T-helper 1 cell (primary cell): ENCODE measurements around the gene SMAD2.
A peak's percentile ranks its signal among the peaks of the same experiment; 100 is the strongest.

ENCODE experiments used
- DNase-seq, 5 donors: peaks; one replicate each; pipeline ENCODE4 v3.0.0-alpha.2; 2012 to 2020

Gene SMAD2

DNA sequence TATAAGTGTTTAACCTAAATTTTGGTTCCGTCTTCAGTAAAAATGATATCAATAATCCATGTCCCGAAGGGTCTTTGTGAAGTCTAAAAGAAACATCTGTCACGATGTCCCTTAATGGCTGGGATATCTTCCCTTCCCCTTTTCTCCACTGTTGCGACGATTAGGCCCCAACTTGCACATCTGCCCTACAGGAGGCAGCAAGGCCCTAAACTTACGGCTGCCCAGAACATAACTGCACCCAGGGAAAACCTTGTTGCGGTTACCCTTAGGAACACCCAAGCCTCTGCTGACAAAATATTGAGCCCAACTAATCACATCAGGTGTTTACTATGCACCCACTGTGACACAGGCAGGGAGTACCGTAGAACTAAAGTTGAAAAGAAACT, 1.3 kb upstream of the SMAD2 start:
- peak in 2 of 5 donors; percentile 17 to 19 for DNase-seq

DNA sequence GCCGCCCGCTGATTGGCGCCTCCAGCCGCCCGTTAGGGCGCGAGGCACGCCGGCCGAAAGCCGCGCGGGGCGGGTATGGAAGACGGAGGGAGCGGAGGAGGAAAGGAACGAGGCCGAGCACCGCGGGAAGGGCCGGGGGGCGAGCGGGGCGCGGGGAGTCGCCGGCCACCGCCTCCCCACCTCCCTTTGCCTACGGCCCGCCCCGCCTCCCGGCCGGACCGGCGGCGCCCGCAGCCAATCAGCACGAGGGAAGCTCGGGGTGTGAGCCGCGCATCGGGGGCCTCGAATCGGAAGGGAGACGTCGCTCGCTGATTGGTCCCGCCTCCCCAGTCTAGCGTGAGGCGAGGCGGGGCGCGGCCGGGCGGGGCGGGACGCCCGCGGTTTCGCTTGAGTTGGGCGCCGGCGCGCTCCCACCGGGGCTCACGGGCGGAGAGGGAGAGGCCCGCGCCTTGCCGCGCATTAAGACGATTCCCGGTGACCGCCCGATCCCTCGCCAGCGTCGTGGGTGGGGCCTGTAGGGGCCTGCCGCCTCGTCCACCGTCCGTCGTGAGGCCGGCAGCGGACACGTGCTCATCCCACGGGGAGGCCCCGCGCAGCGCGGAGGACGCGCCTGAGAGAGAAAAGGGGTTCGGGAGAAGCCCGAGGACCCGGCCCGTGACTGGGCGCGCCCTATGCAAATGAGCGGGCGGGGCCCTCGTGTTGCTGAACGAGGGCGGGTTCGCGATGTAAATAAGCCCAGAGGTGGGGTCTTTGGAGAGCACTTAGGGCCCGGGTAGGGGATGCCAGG, 665 bp upstream of the SMAD2 start:
- peak; percentile 90 to 96 (median 93) for DNase-seq

DNA sequence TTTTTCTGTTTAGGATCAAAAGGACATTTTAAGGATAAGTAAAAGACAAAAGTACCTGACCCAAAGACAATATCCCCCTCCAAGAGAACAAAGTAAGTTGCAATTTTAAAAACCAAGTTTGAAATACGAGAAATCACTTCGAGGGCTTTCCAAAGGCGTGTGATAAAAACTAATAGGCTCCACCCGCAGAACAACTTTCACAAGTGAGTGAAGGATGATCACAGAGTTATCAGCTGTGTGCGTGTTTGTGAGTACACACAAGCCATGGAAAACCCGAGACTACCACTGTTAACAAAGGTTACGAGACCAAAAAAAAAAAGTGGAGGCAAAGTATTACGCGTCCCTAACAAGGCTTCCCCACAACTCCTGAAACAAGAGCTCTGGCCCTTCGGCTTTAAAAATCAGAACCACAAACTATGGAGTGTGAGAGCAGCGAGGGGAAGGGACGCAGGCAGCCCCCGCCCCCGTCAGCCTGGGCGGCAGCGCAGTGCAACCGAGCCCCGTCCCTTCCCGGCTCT, 719 bp downstream of the SMAD2 start:
- DNase-seq, result no peak

DNA sequence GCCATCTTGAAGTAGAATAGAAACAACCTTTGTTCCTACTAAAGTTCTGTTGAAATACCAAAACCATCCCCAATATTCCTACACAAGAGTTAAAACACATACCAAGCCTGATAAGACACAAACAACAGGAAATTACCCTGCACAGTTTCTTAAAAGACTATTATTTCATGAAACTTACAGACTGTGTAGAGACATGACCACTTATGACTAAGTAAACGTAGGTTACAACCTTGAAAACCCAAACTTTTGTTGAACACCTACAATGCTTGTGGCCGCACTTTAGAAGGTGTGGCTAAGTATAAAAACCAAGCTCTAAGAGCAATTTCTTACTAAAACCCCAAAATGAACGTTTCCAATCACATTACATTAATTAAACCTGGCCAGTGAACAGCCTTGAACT, 2.0 kb downstream of the SMAD2 start:
- DNase-seq, result peak in 1 of 5 donors; percentile 38

DNA sequence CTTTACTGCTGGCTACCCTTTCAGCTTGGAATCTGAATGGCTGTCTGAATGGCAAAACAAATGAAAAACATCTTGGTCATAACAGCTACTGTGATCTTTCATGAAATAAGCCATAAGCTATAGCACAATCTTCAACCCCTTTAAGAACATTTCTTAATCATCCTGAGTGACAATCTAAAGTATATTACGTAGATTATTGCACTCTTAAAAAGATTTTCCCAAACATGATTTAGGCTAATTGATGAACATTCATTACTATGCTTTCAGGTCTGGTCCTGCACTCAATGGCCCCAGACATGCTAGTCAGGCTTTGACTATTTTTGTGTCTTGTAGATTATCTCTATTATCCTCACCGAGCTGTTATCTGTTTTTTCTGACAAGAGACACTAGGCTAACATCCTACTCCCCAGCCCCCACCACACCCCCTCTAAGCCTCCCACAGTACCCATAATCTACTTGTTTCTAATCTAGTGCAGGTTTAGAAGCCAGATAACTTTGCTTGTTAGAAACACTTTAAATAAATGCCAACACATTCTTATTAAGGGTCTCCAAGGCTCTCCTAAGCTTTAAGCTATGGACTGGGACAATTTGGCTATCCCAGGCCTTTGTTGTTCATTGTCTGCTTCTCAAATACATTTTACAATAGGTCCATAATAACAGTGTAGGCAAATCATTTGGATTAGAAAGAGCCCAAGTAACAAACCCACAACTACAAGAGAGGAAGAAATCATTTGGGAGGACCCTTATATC, 4.2 kb downstream of the SMAD2 start:
- DNase-seq, result no peak

DNA sequence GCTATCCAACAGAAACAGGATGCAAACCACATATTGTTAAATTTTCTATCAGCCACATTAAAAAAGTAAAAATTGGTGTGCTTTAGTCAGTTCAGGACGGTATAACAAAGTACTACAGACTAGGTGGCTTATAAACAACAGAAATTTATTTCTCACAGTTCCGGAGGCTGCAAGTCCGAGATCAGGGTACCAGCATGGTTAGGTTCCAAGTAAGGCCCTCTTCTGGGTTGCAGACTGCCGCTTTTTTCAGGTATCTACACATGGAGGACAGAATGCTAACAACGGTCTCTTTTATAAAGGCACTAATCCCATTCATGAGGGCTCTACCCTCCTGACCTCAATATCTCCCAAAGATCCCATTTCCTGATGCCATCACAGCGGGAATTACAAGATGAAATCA, 10.5 kb downstream of the SMAD2 start:
- DNase-seq, result no peak

DNA sequence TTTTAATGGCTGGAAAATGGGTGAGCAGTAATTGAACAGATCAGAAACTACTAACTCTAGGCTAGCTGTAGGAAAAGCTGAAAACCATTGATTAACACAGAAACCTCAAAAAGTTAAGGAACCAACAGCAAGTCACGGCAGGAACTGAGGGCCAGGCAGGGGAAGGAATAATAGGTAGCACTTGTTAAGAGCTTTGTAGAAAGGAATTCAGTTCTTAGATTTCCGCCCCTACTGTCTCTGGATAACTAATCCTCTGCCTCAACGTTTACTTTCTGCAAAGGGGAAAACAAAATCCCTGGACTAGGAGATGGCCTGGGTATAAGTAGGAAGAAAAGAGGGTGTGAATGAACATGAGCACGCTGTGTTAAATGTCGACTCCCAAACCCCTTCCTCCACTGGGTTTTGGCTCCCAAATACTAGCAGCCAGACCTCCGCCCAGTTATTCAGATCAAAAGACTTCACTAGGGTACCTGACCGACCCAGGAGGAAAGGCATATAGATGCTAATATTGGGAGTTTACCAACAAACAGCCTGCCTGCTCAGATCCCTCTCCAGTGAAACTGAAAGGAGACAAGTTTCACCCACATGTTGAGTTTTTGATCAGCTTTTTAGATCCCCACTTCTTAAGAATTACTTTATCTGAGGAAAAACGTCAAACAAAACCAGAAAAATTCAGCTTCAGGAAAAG, 12.4 kb downstream of the SMAD2 start:
- DNase-seq, result peak in 1 of 5 donors; percentile 25

DNA sequence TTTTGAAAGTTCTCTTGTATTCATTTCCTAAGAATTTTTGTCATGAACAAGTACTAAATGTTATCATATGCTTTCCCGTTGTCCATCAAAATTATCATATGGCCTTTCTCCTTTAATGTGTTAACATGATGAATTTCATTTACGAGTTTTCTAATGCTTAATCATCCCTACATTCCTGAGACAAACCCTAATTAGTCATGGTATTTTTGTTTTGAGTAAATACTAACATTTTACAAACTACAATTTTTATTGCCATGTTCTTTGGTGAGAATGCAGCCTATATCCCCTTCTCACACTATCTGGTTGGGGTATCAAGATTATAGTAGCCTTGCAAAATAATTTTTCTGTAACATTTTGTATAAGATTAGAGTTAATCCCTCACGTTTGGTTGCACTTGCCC, 14.5 kb downstream of the SMAD2 start:
- no peak for DNase-seq

DNA sequence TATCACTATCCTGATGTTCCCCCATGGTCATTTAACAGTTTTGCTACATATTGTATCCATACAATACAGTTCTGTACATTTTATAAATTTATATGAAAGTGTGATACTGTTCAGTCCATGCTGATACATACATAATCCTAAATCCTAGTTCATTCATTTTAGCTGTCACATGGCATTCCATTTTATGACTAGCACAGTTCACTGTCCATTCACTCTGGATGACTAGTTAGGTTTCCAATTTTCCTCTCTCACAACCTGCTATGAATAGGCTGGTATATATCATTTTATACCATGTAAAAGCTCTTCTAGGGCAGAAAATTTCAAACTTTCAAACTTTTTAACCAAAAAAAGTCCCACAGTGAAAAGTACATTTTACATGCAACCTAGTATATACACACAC, 15.2 kb downstream of the SMAD2 start:
- no peak for DNase-seq

DNA sequence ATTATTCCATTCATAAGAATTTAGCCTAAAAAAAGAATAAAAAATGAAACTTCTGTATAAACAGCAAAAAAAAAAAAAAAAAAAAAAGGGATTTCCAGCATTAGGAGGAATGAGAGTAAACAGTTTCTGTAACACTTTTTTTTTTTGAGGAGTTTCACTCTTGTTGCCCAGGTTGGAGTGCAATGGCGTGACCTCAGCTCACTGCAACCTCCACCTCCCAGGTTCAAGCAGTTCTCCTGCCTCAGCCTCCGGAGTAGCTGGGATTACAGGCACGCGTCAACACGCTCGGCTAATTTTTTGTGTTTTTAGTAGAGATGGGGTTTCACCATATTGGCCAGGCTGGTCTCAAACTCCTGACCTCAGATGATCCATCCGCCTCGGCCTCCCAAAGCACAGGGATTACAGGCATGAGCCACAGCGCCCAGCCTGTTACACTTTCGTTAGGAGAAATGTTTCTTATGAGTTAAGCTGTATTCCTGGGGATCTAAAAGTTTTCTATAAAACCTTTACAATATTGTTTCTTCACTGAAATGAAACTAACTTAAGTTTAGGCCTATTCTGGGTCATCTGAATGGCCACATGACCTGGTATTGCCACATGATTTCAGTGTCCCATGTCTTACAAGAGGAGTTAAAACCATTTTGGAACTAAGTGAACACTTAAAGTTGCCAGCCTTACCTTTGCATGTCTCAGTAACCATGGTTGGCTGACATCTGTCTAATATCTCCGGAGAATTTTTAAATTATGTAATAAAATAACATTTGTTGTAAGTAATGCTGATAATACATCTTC, 17.5 kb downstream of the SMAD2 start:
- DNase-seq, result no peak

DNA sequence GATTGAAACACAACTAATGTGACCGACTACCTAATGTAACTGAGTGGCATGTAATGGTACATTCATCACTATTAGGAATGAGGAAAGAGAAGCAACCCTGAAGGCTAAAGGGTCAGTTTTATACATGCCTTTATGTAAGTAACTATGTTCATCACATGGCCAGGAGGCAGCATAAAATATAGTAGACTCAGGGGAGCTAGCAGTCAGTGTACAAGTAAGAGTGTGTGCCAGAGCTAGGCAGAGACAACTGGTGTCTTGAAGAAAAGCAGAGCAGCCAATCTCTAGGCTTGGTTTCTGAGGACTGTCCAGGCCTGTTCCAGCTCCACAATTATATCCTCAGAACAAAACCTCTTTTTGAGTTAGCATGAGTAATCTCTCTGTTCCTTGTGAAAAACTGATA, 18.1 kb downstream of the SMAD2 start:
- peak in 1 of 5 donors; percentile 5 for DNase-seq

DNA sequence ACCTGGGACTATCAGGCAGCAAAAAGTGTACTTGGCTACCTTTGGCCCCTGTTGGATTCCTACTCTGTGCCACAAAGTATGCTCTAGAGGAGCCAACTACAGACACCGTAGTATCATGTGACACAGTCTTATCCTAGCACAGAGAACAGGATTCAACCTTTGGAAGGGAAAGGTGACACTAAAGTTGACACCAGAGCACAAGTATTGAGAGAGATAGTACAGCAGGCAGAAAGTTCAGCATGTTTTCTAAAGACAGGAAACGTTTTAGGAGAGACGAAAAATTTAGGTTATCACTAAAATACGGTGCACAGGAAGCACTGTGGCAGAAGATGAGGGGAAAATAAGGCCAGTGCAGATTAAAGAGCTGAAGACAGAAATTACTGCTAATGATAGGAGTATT, 18.6 kb downstream of the SMAD2 start:
- DNase-seq, result no peak

DNA sequence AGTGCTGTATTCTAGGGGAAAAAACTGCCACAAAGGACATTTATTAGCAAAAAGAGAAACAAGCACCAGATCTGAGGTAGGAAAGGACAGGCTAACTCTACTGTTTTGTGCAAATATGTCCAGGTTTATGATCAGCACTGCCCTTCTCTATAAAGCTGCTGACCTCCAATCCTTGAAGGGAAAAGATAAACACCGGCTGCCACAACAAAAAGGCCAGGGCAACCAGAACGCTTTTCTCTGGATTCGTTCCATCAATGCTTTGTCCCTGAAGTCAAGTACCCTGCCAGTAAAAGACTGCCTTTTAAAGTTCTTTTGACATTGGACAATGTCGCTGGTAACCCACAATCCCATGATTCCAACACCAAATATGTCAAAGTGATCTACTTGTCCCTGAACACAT, 21.0 kb downstream of the SMAD2 start:
- no peak for DNase-seq

DNA sequence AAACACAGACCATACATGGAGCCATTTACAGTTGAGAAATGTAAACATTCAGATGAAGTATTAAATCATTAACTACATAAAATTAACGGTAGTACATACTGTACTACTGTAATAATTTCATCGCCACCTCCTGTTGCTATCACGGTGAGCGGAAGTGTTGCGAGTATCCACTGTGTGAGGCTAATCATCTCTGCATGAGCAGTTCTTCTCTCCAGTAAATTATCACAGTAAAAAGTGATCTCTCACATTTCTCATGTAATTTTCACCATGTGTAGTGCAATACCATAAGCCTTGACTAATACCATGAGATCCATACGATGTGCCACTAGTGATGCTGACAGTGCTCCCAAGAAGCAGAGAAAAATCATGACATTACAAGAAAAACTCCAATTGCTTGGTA, 21.9 kb downstream of the SMAD2 start:
- no peak for DNase-seq

DNA sequence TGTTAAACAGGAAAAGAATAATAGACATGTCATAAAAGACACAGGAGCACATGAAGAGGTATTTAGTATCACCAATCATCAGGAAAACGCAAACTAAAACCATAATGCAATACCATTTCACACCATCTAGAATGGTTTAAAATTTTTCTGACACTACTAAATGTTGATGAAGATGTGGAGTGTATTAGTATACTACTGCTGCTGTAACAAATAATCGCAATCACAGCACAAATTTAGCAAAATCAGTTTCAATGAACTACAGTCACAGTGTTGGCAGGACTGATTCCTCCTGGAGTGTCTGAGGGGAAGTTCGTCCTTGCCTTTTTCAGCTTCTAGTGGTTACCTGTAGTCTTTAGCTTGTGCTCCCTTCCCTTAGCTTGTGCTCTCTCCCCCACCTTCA, 24.1 kb downstream of the SMAD2 start:
- DNase-seq, result no peak

DNA sequence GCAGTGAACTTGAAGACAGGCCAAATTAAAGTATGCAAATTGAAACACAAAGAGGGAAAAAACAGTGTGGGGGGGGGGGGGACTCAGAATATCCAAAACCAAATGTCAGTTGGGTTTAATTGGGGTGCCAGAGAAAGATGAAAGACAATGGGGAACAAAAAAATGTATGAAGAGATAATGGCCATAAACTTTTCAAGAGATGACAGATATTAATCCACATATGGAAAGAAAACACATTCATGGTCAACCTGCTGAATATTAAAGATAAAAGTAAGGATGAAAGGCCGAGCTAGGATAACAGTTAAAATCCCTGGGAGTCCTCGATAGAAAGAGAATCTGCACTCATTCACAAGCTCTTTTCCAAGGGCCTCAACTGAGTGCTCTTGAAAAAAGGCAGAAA, 26.6 kb downstream of the SMAD2 start:
- no peak for DNase-seq

DNA sequence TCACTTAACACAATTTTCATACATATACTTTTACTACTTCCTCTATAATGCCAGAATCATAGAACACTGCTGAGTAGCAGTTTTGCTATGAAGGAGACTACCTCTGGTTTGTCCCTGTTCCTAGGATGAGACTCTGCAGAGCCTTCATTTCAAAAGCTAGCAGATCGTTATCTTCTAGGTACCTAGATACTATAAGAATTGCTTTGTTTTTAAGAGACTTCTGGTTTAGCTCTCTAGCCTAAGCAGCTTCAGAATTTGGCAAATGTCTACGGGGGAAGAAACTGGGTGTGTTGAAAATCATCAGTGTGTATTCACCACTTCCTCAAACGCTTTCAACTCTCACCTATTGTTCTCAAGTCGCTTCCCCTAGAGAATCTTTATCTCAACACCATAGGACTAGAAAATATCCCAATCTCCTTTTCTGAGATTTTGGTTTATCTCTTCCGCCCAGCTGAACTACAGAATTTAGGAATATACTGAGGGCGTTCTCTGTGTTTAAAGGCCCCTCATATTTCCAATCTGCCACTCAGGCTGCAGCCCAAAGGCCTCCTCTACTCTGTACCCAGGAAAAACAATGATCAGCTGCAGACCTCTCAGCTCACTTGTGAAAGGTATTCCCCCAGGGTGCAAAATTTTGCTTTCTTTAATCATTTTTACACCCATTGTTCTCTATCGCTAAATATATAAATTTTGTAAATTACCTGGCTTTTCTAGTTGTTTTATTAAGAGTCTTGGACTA, 28.7 kb downstream of the SMAD2 start:
- peak in 1 of 5 donors; percentile 48 for DNase-seq

DNA sequence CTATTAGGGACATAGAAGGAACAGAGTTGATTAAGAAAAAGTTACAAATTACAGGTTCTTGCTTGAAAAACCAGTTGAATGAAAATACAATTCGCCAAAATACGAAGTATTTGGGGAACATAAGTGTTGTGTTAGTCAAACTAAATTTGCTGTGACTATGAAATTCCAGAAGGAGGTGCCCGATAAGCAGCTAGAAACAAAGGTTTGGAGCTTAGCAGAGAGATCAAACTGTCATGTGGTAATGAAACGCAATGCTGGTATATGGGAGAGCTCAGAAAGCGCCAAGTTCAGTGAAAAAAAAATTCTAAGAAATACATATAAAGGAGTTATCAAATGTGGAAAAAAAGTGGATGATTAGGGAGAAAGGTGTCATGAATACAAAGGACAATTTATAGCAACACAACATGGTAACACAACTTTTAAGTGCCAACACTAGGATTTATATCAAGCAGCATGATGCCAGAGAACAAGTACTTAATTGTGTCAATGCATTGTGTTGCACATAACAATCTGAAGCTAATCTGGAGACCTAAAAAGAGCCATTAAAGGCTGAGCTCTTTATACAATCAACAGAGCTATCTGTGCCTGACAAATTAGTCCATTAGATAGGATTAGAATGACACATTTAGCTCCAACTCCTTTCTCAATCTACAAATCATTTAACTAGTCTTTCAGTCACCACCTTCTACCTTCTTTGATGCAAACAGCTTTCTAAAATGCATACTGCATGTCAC, 31.2 kb downstream of the SMAD2 start:
- DNase-seq, result no peak

DNA sequence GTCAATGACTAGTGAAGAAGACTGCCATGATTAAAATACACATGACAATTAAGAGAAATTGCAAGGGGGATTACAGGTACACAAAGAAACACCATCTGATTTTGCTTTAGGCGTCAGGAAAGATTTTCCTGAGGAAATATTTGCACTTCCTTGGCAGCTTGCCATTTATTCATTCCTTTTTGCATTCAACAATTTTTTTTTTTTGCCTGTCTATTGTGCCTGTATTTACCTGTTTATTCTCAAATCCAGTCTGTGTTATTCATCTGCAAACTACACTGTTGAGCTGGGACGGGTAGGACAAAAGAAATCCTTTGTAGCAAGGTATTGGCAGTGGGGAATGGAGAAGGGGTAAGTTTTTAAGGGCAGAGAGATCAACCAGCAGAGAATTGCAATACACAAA, 31.8 kb downstream of the SMAD2 start:
- DNase-seq, result no peak

DNA sequence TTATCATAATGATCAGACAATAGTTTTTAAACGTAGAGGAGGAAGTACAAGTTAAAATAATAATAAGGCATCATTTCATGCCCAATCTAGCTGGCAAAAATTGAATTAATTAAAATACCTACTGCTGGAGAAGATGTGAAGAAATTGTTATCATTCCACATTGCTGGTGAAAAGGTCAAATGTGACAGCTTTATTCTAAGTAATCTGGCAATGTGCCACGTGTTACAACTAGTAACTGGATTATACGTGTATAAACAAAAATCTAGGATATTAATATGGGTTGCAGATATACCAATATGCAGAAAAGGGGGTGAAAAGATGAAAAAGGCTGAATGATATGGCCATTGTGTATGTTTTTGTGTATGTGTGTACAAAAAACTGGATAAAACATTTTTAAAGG, 32.4 kb downstream of the SMAD2 start:
- no peak for DNase-seq

DNA sequence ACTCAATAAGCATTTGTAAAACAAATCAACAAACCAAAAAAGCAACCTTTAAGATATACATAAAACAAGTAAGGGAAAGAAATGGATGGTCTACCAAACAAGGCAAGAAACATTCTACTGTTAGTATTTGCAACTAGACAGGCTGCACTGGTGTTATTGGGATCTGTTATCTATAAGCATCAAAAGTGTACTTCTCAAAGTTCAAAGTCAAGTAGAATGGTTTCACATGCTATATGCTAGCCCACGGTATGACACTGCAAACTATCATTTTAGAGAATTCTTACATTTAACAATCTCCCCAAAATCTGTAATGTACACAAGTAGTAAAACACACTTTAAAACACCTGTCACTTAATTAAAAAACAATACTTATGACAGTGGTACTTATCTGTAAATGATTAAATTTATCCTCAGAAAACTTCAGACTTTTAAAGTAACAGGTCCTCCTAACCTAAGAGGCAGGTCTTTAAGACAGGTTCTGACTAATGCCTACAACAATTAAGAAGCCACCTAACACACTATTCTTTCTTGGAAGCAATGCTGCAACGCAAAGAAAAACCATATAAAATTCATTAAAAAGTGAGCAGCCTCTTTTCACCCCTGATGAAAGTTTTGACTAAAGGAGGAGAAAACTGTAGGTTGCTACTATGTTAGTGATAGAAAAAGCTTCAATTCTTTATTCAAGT, 34.8 kb downstream of the SMAD2 start:
- DNase-seq, result no peak
